GM12874 (cell line): ENCODE data around the gene EPAS1.
A peak's percentile ranks its signal among the peaks of the same experiment; 100 is the strongest.

Experiments used
- TF ChIP-seq, protein P1 (sequence below): IDR thresholded peaks from 2 replicates; pipeline ENCODE4 v1.5.1; 2011; ENCODE audit warnings: low read depth, mild to moderate bottlenecking, control low read depth, low read length, moderate library complexity; ENCODE audit not compliant: insufficient read depth

Gene EPAS1

DNA sequence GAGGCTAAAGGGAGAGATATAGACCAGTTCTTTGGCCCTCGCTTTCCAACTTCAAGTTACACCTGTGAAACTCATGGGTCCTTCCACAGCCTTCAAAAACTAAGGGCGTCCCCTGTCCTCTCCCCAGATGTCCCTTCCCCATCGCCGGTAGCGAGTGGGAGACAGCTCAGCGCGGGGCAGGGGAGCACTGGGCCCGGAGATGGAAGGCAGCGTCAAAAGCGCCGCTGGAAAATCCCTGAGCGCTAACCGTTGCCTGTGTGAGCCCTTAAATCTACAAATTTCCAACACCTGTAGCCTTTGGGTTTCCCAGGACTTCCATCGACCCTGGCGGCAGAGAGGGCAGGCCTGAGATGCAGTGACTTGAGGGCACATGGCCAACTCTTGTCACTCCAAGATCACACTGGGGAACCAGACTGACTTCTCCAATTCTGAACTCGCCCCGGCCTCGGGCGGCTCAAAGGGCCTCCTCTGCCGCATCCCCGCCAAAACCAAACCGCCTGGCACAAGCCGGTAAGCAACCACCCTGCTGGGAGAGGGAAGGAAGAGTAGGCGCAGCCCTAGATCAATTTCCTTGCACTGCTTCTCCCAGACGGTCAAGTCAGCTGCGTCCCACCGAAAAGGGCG is 879 bp upstream of the EPAS1 start:
- TF ChIP-seq, protein P1, sequence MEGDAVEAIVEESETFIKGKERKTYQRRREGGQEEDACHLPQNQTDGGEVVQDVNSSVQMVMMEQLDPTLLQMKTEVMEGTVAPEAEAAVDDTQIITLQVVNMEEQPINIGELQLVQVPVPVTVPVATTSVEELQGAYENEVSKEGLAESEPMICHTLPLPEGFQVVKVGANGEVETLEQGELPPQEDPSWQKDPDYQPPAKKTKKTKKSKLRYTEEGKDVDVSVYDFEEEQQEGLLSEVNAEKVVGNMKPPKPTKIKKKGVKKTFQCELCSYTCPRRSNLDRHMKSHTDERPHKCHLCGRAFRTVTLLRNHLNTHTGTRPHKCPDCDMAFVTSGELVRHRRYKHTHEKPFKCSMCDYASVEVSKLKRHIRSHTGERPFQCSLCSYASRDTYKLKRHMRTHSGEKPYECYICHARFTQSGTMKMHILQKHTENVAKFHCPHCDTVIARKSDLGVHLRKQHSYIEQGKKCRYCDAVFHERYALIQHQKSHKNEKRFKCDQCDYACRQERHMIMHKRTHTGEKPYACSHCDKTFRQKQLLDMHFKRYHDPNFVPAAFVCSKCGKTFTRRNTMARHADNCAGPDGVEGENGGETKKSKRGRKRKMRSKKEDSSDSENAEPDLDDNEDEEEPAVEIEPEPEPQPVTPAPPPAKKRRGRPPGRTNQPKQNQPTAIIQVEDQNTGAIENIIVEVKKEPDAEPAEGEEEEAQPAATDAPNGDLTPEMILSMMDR: no peak

DNA sequence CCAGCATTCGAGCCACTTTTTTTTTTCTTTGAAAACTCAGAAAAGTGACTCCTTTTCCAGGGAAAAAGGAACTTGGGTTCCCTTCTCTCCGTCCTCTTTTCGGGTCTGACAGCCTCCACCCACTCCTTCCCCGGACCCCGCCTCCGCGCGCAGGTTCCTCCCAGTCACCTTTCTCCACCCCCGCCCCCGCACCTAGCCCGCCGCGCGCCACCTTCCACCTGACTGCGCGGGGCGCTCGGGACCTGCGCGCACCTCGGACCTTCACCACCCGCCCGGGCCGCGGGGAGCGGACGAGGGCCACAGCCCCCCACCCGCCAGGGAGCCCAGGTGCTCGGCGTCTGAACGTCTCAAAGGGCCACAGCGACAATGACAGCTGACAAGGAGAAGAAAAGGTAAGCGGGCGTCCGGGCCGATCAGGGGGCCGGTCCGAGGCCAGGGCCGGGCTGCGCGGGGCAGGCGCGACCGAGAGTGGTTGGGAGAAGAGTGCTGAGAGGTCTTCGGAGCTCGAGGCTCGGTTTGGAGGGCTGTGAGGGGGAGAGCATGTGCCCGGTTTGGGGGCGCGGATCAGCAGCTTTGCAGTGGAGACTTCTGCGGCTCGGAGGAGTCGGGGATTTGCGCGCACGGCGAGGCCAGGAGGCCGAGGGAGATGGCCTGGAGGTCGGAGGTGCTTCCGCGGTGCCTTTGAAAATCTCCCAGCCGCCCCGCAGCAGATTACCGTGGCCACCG is 502 bp downstream of the EPAS1 start:
- TF ChIP-seq, protein P1: 0 out of 2 replicates have a peak, but pooled peaks have one; percentile 14

DNA sequence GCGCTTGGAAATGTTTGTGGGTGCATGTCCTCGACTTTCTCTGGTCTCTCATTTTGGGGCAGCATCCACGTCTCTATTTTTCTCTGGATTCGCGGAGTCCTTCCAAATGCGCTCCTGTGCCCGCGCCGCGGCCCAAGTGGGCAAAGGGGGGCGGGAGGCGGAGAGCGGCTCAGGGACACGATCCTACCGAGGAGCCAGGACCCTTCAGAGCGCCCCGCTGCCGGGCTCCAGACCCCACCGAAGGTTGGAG is 990 bp downstream of the EPAS1 start:
- TF ChIP-seq, protein P1: no peak

DNA sequence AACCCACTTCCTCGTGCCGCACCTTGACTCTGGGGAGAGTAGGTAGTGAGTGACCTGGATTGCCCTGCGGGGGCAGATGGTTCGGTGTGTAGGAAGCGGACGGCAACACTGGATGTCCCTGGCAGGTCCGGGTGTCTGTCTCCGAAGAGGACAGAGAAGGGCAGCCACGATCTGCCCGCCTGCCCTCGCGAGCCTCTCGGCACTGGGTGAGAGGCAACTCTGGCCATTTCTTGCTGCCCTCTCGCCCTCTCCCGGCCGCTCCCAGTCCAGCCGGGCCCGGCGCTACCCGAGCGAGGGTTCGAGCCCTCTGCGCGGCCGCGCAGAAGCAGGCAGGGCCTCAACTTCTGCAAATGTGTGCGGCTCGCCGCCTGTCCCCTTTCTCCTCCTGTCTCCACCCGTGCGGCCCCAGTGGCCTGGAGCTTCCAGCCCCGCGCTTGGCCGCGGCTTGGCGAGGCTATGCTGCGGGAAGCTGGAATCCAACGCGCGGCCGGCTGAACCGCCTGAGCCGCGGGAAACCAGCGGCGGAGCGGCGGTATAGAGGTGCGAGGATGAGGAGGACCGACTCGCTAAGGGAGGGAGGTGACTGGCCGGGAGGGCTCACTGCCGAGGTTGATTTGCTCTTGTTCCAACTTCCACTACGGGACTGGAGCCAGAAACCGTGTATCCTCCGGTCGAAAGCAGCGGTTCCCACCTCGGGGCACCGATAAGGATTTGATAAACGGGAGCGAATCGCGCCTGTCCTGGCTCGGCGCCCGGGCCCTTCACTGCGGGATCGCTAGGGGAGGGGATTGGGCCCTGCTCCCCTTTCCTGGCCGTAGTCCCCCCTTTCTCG is 1.5 kb downstream of the EPAS1 start:
- TF ChIP-seq, protein P1: 0 out of 2 replicates have a peak, but pooled peaks have one; percentile 8

DNA sequence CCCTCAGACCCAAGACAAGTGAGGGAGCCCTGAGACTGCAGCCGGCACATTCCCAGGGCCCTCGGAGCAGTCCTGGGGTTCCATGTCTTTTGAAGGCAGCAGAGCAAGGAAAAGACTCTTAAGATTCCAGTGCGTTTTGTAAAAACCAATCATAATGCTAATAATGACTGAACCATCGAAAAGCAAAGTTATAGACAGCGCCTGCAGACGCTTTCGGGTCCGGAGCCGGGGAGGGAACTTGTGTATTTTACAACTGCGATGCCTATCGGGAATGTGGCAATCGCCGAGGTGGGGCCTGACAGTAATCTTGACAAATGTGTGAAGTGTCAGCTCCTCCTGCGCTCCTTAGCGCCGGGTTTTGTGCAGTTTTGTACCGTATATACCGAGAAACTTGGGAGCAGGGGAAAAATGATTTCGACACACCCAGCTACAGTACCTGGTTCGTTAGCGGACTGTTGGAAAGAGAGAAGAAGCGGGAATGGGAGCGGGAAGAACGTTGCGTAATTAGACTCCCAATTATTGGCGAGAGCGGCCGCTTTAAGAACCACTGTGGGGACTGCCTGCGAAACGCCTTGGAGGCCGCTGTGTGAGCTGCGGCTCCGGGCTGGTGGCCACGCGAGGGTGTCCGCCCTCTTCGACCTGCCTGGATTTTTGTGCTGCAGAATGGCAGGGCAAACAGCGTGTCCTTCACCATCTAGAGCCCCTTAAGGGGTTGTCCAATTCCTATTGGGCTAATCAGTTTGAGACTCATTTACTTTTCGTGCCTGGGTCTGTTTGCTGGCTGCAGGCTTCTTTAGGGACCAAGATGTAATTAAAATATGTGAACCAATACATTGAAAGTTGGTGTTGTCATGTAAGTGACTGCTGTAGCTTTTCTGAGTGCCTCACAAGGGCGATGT is 2.4 kb downstream of the EPAS1 start:
- TF ChIP-seq, protein P1: no peak

DNA sequence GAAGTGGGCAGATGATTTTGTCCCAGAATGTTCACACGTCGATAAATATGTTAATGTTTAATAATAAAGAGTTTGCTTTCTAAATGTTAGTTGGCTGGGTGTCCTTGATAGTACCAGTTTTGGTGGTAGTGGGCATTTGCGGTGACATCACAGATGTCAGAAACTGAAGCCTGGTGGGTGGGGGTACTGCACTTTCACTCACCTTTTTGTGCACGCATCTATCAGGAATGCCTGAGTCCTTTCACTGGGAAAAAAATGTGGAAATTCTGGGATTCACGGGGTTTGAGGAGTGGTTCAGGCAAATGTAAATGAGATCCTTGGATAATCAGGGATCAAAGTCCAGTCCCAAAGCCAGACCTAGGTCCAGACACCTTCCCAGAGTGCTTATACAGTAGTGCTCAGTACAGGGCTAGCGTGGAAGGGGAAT is 3.2 kb downstream of the EPAS1 start:
- TF ChIP-seq, protein P1: no peak
